AG09319 (cell line): ENCODE results near the gene BAZ2B.
A peak's percentile ranks its signal among the peaks of the same experiment; 100 is the strongest.

Source experiments
- DNase-seq: peaks from one replicate; pipeline ENCODE4 v3.0.0-alpha.2; 2010; ENCODE audit warnings: low read depth; ENCODE audit errors: extremely low read depth
- TF ChIP-seq, protein P1 (sequence below): IDR thresholded peaks from 2 replicates; pipeline ENCODE4 v1.5.1; 2011; ENCODE audit warnings: low read depth, mild to moderate bottlenecking, inconsistent platforms, low read length, moderate library complexity

BAZ2B gene

DNA sequence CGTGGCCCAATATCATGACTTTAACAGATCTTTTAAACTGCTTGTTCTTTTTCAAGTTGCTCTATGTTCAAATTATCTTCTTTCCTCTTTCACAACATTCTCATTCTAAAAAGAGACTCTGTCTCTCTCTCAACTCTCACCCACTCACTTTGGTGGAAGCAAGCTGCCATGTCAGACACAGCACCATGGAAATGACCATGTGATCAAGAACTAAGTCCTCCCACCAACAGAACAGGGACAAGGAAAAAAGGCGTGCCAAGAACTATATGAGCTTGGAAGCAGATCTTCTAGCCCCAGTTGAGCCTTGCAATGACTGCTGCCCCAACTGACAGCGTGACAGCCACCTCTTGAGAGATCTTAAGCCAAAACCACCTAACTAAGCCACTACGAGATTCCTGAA is 23.9 kb downstream of the BAZ2B start:
- TF ChIP-seq, protein P1, sequence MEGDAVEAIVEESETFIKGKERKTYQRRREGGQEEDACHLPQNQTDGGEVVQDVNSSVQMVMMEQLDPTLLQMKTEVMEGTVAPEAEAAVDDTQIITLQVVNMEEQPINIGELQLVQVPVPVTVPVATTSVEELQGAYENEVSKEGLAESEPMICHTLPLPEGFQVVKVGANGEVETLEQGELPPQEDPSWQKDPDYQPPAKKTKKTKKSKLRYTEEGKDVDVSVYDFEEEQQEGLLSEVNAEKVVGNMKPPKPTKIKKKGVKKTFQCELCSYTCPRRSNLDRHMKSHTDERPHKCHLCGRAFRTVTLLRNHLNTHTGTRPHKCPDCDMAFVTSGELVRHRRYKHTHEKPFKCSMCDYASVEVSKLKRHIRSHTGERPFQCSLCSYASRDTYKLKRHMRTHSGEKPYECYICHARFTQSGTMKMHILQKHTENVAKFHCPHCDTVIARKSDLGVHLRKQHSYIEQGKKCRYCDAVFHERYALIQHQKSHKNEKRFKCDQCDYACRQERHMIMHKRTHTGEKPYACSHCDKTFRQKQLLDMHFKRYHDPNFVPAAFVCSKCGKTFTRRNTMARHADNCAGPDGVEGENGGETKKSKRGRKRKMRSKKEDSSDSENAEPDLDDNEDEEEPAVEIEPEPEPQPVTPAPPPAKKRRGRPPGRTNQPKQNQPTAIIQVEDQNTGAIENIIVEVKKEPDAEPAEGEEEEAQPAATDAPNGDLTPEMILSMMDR: no peak
- DNase-seq: no peak

DNA sequence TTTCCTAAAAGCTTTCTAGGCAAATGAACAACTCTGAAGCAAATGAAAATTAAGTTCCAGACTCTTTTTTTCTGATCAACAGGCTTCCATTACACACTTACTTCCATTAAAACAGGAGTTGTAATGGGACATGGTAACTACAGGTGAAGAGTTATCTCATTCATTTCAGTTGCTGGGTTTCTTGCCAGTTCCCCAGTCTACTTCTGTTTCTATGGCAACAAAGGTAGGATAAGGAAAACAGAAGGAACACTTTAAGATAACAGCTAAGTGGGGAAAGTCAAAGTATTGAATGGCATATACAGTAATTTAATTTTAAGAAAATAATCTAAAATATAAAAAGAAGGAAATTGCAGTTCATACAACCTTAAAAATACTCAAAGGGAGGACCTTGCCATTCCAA is 25.1 kb downstream of the BAZ2B start:
- DNase-seq: no peak
- TF ChIP-seq, protein P1: no peak

DNA sequence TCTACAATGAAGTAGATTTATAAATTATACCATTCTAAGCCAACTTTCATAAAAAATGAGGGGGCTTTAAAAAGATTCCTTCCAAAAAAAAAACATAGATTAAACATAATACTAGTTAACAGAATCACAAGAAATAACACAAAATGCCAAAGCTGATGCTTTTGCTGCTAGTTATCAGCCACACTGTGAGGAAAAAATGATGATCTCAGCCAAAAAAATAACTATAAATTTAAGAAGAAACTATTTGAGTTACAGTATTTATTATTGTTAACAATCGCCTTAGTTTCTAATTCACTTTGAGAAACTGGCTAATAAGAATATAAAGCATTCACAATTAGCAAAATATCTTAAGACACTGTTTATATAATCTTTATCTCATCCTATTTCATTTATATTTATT is 27.1 kb downstream of the BAZ2B start:
- TF ChIP-seq, protein P1: no peak
- no peak for DNase-seq

DNA sequence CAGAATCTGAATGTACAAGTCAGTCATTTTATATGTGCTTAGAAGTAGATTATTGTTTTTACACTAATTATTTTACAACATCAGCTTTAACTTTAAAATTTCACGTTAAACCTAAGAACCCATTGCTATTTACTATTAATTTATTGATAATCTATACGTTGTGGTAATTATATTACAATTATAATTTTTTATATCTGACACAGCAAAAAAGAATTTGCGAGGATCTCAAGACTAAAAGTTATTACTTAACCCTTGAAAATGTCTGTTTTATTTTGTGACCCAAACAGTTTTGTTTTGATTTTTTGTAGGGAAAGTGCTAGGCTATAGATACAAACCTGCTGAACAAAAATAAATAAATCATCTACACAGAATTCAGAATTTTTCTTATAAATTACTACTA is 30.3 kb downstream of the BAZ2B start:
- DNase-seq: no peak
- TF ChIP-seq, protein P1: no peak

DNA sequence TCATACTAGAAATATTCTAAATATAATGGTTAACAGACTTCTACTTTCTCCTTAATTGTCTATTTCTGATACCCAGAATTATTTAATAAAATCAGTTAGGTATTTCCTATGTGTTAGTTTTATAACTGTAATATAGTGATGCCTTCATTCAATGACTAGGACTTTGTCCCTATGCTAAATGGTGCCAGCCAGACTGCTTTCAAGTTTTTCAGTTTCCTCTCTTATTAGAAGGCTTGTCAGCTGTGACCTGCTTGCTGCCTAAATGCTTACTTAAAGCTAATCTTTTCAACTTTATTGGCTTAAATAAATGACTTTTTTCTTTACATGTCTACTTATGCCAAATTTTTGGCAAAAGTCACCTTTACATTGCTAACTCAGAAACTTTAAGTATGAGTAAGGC is 30.7 kb downstream of the BAZ2B start:
- DNase-seq: no peak
- TF ChIP-seq, protein P1: no peak

DNA sequence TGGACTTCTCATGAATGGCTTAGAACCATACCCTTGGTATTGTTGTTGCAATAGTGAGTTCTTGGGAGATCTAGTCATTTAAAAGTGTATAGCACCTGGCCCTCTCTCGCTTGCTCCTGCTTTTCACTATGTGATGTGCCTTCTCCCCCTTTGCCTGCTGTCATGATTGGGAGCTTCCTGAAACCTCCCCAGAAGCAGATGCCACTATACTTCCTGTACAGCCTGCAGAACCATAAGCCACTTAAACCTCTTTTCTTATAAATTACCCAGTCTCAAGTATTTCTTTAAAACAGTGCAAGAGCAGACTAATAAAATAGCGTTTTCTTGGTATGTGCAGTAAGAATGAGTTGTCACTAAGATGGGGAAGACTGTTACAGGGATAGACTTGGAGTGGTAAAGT is 31.6 kb downstream of the BAZ2B start:
- TF ChIP-seq, protein P1: no peak
- DNase-seq: no peak

DNA sequence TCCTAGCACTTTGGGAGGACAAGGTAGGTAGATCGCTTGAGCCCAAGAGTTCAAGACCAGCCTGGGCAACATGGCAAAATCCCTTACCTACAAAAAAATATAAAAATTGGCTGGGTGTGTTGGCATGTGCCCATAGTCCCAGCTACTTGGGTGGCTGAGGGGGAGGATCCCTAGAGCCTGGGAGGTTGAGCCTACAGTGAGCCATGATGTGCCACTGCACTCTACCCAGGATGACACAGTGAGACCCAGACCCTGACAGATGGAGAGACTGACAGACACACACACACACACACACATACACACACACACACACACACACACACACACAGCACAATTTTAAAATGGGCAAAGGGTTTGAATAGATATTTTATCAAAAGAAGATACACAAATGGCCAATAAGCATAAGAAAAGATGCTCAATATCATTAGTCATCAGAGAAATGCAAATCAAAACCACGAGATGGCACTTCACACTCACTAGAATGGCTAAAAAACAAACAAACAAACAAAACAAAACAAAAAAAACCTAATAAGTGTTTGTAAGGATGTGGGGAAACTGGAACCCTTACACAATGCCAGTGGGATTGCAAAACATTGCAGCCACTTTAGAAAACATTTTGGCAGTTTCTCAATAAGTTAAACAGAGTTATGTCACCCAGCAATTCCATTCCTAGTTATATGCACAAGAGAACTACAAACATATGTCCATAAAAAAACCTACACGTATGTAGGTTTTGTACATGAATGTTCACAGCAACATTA is 42.3 kb downstream of the BAZ2B start:
- DNase-seq: peak; percentile 28
- TF ChIP-seq, protein P1: no peak
